Common myeloid progenitor, CD34-positive (primary cell): ENCODE data around the gene TNFAIP6.

Experiments
- CTCF ChIA-PET: fragments of 350-600 bp; sonication (Branson Sonifier 250); formaldehyde crosslinking; loops from one replicate; lab custom pipeline; 2021; ENCODE audit warnings: antibody characterized with exemption; lab: Charles Lee
- POLR2A ChIA-PET: fragments of 350-600 bp; sonication (Branson Sonifier 250); formaldehyde crosslinking; loops from one replicate; lab custom pipeline; 2021; ENCODE audit warnings: antibody characterized with exemption; lab: Charles Lee
- DNase-seq, 3 donors: peaks; one replicate each; pipeline versions ENCODE4 v3.0.0 to v3.0.0-alpha.2; 2013
- H3K27ac ChIP-seq, 2 experiments: 1 replicate in 1 of 2; 2 replicates in 1 of 2; pipeline ENCODE4 v1.7.0; 2013; ENCODE audit warnings: inconsistent platforms in 2 of 2, low read length in 2 of 2, mild to moderate bottlenecking in 2 of 2, low read depth in 1 of 2, moderate library complexity in 1 of 2; ENCODE audit not compliant: severe bottlenecking in 2 of 2, insufficient read depth in 1 of 2, poor library complexity in 1 of 2
- H3K27me3 ChIP-seq, 5 experiments: replicated peaks in 2 of 5; 1 replicate in 3 of 5; 2 replicates in 2 of 5; pipeline versions ENCODE4 v1.6.1 to v1.7.0; 2013; ENCODE audit warnings: low read length in 4 of 5, mild to moderate bottlenecking in 2 of 5, moderate library complexity in 2 of 5, inconsistent platforms in 1 of 5; ENCODE audit not compliant: insufficient read depth in 5 of 5, control insufficient read depth in 4 of 5
- H3K36me3 ChIP-seq, 4 experiments: 1 replicate in 2 of 4; 2 replicates in 2 of 4; pipeline versions ENCODE4 v1.6.1 to v1.7.0; 2013; ENCODE audit warnings: low read length in 3 of 4, control low read depth in 1 of 4, mild to moderate bottlenecking in 1 of 4; ENCODE audit not compliant: control insufficient read depth in 4 of 4, insufficient read depth in 4 of 4
- H3K4me1 ChIP-seq, 4 experiments: 1 replicate in 3 of 4; 2 replicates in 1 of 4; pipeline versions ENCODE4 v1.6.1 to v1.7.1; 2013; ENCODE audit warnings: low read length in 3 of 4, mild to moderate bottlenecking in 3 of 4, control low read depth in 1 of 4, inconsistent platforms in 1 of 4, moderate library complexity in 1 of 4; ENCODE audit not compliant: control insufficient read depth in 4 of 4, insufficient read depth in 4 of 4; ENCODE audit errors: control extremely low read depth in 1 of 4
- H3K4me3 ChIP-seq, 7 experiments: 1 replicate in 4 of 7; 2 replicates in 3 of 7; pipeline versions ENCODE4 v1.5.1 to v1.7.0; 2013; ENCODE audit warnings: mild to moderate bottlenecking in 7 of 7, low read length in 6 of 7, moderate library complexity in 6 of 7, inconsistent platforms in 2 of 7, low read depth in 2 of 7, control low read depth in 1 of 7; ENCODE audit not compliant: insufficient read depth in 4 of 7, control insufficient read depth in 1 of 7; ENCODE audit errors: extremely low read depth in 1 of 7
- H3K9me3 ChIP-seq, 5 experiments: 1 replicate in 4 of 5; 2 replicates in 1 of 5; pipeline versions ENCODE4 v1.6.1 to v1.7.1; 2013; ENCODE audit warnings: low read length in 4 of 5, mild to moderate bottlenecking in 2 of 5, inconsistent platforms in 1 of 5, low read depth in 1 of 5, moderate library complexity in 1 of 5; ENCODE audit not compliant: control insufficient read depth in 4 of 5, insufficient read depth in 2 of 5; ENCODE audit errors: control extremely low read depth in 1 of 5
- WGBS: methylation state at CpG from one replicate; pipeline ENCODE4 v1.1.5; 2013; ENCODE audit not compliant: insufficient coverage; 5-methylcytosine and 5-hydroxymethylcytosine counted together

The TNFAIP6 gene

GRCh38 chr2:151380580-151381235, 23.3 kb downstream of the TNFAIP6 start:
- H3K4me1 ChIP-seq, result peaks cover 0 to 5% (median 0%) of the 10 kb centered on the region in 4 experiments
- no peak overlapping the region for H3K4me3 ChIP-seq
- DNase-seq, result peak in 2 of 3 donors; percentile 15 to 39
- no peak overlapping the region for H3K27ac ChIP-seq
- H3K27me3 ChIP-seq, result no peaks in the 10 kb centered on the region
- H3K9me3 ChIP-seq, result no peaks in the 10 kb centered on the region
- ChIA-PET CTCF (interaction anchor here (1.7 kb wide), 1 partner anchor 13 kb away, joined by 7 read pairs; no protein-coding TSS in a partner anchor), POLR2A (no interaction called here)
- 100% methylated on average over 4 of the region's 6 CpGs for WGBS
- no peaks in the 10 kb centered on the region for H3K36me3 ChIP-seq

GRCh38 chr2:151381266-151381665, 23.9 kb downstream of the TNFAIP6 start:
- no peak for DNase-seq
- no peak overlapping the region for H3K4me3 ChIP-seq
- H3K9me3 ChIP-seq, result no peaks in the 10 kb centered on the region
- 89% methylated on average over 1 of the region's 2 CpGs for WGBS
- no peaks in the 10 kb centered on the region for H3K36me3 ChIP-seq
- no peaks in the 10 kb centered on the region for H3K27me3 ChIP-seq
- ChIA-PET CTCF (interaction anchor here (1.7 kb wide), 1 partner anchor 13 kb away, joined by 7 read pairs; no protein-coding TSS in a partner anchor), POLR2A (no interaction called here)
- no peak overlapping the region for H3K27ac ChIP-seq
- peaks cover 0 to 5% (median 0%) of the 10 kb centered on the region in 4 experiments for H3K4me1 ChIP-seq

GRCh38 chr2:151388011-151388410, 30.6 kb downstream of the TNFAIP6 start:
- ChIA-PET POLR2A (no interaction called here), CTCF (interaction anchor here (1.2 kb wide), 1 partner anchor 15 kb away, joined by 3 read pairs; no protein-coding TSS in a partner anchor)
- Histone ChIP-seq H3K27ac (no peak overlapping the region), H3K36me3 (no peaks in the 10 kb centered on the region), H3K9me3 (no peaks in the 10 kb centered on the region), H3K4me3 (no peak overlapping the region), H3K4me1 (no peaks in the 10 kb centered on the region), H3K27me3 (no peaks in the 10 kb centered on the region)
- DNase-seq, result no peak
- no CpG with 5 or more reads among the region's 4 CpGs for WGBS

GRCh38 chr2:151391436-151391835, 34.0 kb downstream of the TNFAIP6 start:
- Histone ChIP-seq H3K9me3 (no peaks in the 10 kb centered on the region), H3K27ac (no peak overlapping the region), H3K36me3 (no peaks in the 10 kb centered on the region), H3K27me3 (no peaks in the 10 kb centered on the region), H3K4me1 (no peaks in the 10 kb centered on the region), H3K4me3 (no peak overlapping the region)
- CTCF ChIA-PET, result no interaction called here
- no peak for DNase-seq
- POLR2A ChIA-PET, result no interaction called here
- no CpG with 5 or more reads among the region's 2 CpGs for WGBS

- DNase-seq, result no peak
- Histone ChIP-seq H3K27ac (no peak overlapping the region), H3K4me1 (no peaks in the 10 kb centered on the region), H3K36me3 (no peaks in the 10 kb centered on the region), H3K4me3 (no peak overlapping the region), H3K9me3 (no peaks in the 10 kb centered on the region), H3K27me3 (no peaks in the 10 kb centered on the region)
- POLR2A ChIA-PET, result no interaction called here
- CTCF ChIA-PET, result no interaction called here
- 100% methylated on average over 1 of the region's 4 CpGs for WGBS
Measured at GRCh38 chr2:151394509-151394908, 37.1 kb downstream of the TNFAIP6 start.

- Histone ChIP-seq H3K9me3 (no peaks in the 10 kb centered on the region), H3K4me3 (no peak overlapping the region), H3K4me1 (no peaks in the 10 kb centered on the region), H3K27ac (no peak overlapping the region), H3K36me3 (no peaks in the 10 kb centered on the region), H3K27me3 (no peaks in the 10 kb centered on the region)
- CTCF ChIA-PET, result no interaction called here
- WGBS, result 100% methylated on average over 3 of the region's 4 CpGs
- POLR2A ChIA-PET, result no interaction called here
- no peak for DNase-seq
Measured at GRCh38 chr2:151395509-151396374, 38.4 kb downstream of the TNFAIP6 start.

- ChIA-PET POLR2A (no interaction called here), CTCF (interaction anchor here (1.1 kb wide), 1 partner anchor 38 kb away, joined by 3 read pairs; no protein-coding TSS in a partner anchor)
- Histone ChIP-seq H3K27me3 (no peaks in the 10 kb centered on the region), H3K4me3 (no peak overlapping the region), H3K27ac (no peak overlapping the region), H3K9me3 (no peaks in the 10 kb centered on the region), H3K36me3 (no peaks in the 10 kb centered on the region), H3K4me1 (no peaks in the 10 kb centered on the region)
- 100% methylated on average over 1 of the region's 1 CpG for WGBS
- no peak for DNase-seq
Measured at GRCh38 chr2:151399981-151400380, 42.6 kb downstream of the TNFAIP6 start.
